HEK293 (cell line): Measurements from ENCODE around the gene PDLIM5.

Source experiments
- CTCF ChIA-PET: fragments of 350-600 bp; formaldehyde crosslinking; extraction: SDS; loops from one replicate; lab custom pipeline; 2021; ENCODE audit warnings: antibody characterized with exemption; lab: Yijun Ruan, JAX
- POLR2A ChIA-PET: fragments of 300-600 bp; formaldehyde crosslinking; extraction: SDS; loops from one replicate; lab custom pipeline; 2020; ENCODE audit warnings: antibody characterized with exemption, inconsistent platforms; lab: Yijun Ruan, JAX
- H3K27ac ChIP-seq: fragments of 200-500 bp; sonication (Bioruptor generic); 2 replicates; pipeline ENCODE4 v1.5.1; 2014; ENCODE audit warnings: low read depth, low read length, control low read depth, inconsistent platforms; ENCODE audit errors: extremely low read depth
- H3K36me3 ChIP-seq, 2 experiments: fragments of 200-500 bp in 1 of 2; sonication (Bioruptor generic) in 1 of 2; 1 replicate in 1 of 2; 2 replicates in 1 of 2; pipeline ENCODE4 v1.5.1; 2014 to 2017; ENCODE audit warnings: inconsistent platforms in 2 of 2, low read length in 2 of 2; ENCODE audit not compliant: control insufficient read depth in 2 of 2, insufficient read depth in 1 of 2
- H3K4me1 ChIP-seq: fragments of 200-500 bp; sonication (Bioruptor generic); 2 replicates; pipeline ENCODE4 v1.5.1; 2014; ENCODE audit warnings: mild to moderate bottlenecking, low read length, inconsistent platforms; ENCODE audit not compliant: control insufficient read depth, insufficient read depth
- H3K4me3 ChIP-seq: 2 replicates; pipeline ENCODE4 v1.5.1; 2011; ENCODE audit warnings: low read depth, mild to moderate bottlenecking, control low read depth, low read length, moderate library complexity
- H3K9me3 ChIP-seq: fragments of 200-500 bp; sonication (Bioruptor generic); 2 replicates; pipeline ENCODE4 v1.5.1; 2014; ENCODE audit warnings: low read depth, low read length, inconsistent platforms; ENCODE audit not compliant: control insufficient read depth, insufficient read depth
- KLF9 ChIP-seq: fragments of 450-650 bp; formaldehyde crosslinking; IDR thresholded peaks from 2 replicates; pipeline ENCODE4 v1.5.1; 2016; ENCODE audit warnings: missing biosample characterization, missing genetic modification characterization, low read depth
- MEIS1 ChIP-seq: sonication (generic); formaldehyde crosslinking; IDR thresholded peaks from 2 replicates; pipeline ENCODE4 v1.8.1; 2022; ENCODE audit warnings: missing genetic modification reagents, mild to moderate bottlenecking, borderline replicate concordance
- RBAK ChIP-seq: fragments of 450-650 bp; formaldehyde crosslinking; IDR thresholded peaks from 2 replicates; pipeline ENCODE4 v1.5.1; 2016; ENCODE audit warnings: missing biosample characterization, missing genetic modification characterization
- SETDB1 ChIP-seq: IDR thresholded peaks from one replicate; pipeline ENCODE4 v1.6.1; 2017; ENCODE audit warnings: mild to moderate bottlenecking, low read length, moderate library complexity, mixed read lengths; ENCODE audit not compliant: insufficient read length
- ZBTB20 ChIP-seq: fragments of 450-650 bp; formaldehyde crosslinking; IDR thresholded peaks from 2 replicates; pipeline ENCODE4 v1.5.1; 2016; ENCODE audit warnings: missing biosample characterization, missing genetic modification characterization
- ZBTB21 ChIP-seq: fragments of 450-650 bp; formaldehyde crosslinking; IDR thresholded peaks from 2 replicates; pipeline ENCODE4 v1.5.1; 2017; ENCODE audit warnings: missing biosample characterization, missing genetic modification characterization
- ZFP41 ChIP-seq: fragments of 450-650 bp; formaldehyde crosslinking; IDR thresholded peaks from 2 replicates; pipeline ENCODE4 v1.5.1; 2016; ENCODE audit warnings: missing biosample characterization, missing genetic modification characterization, borderline replicate concordance
- ZIC2 ChIP-seq: fragments of 450-650 bp; formaldehyde crosslinking; IDR thresholded peaks from 2 replicates; pipeline ENCODE4 v1.5.1; 2016; ENCODE audit warnings: missing biosample characterization, missing genetic modification characterization
- ZNF211 ChIP-seq: fragments of 450-650 bp; formaldehyde crosslinking; IDR thresholded peaks from 2 replicates; pipeline ENCODE4 v1.5.1; 2016; ENCODE audit warnings: low read depth, missing biosample characterization, missing genetic modification characterization
- ZNF221 ChIP-seq: fragments of 450-650 bp; formaldehyde crosslinking; IDR thresholded peaks from 2 replicates; pipeline ENCODE4 v1.5.1; 2017; ENCODE audit warnings: missing biosample characterization, missing genetic modification characterization, borderline replicate concordance
- ZNF26 ChIP-seq: fragments of 450-650 bp; formaldehyde crosslinking; IDR thresholded peaks from 2 replicates; pipeline ENCODE4 v1.5.1; 2016; ENCODE audit warnings: missing biosample characterization, missing genetic modification characterization
- ZNF302 ChIP-seq: fragments of 450-650 bp; formaldehyde crosslinking; IDR thresholded peaks from 2 replicates; pipeline ENCODE4 v1.5.1; 2016; ENCODE audit warnings: missing biosample characterization, missing genetic modification characterization, low read depth
- ZNF366 ChIP-seq: fragments of 450-650 bp; formaldehyde crosslinking; conservative IDR thresholded peaks from 2 replicates; pipeline ENCODE4 v1.5.1; 2016; ENCODE audit warnings: missing biosample characterization, missing genetic modification characterization
- ZNF510 ChIP-seq: fragments of 450-650 bp; formaldehyde crosslinking; IDR thresholded peaks from 2 replicates; pipeline ENCODE4 v1.5.1; 2018; ENCODE audit warnings: mild to moderate bottlenecking, missing genetic modification characterization, missing biosample characterization; ENCODE audit not compliant: insufficient replicate concordance
- ZNF518A ChIP-seq: fragments of 450-650 bp; formaldehyde crosslinking; conservative IDR thresholded peaks from 2 replicates; pipeline ENCODE4 v1.5.1; 2016; ENCODE audit warnings: low read depth, missing biosample characterization, missing genetic modification characterization
- ZNF544 ChIP-seq: fragments of 450-650 bp; formaldehyde crosslinking; IDR thresholded peaks from 2 replicates; pipeline ENCODE4 v1.5.0; 2017; ENCODE audit warnings: missing biosample characterization, missing genetic modification characterization
- ZNF555 ChIP-seq: fragments of 450-650 bp; formaldehyde crosslinking; conservative IDR thresholded peaks from 2 replicates; pipeline ENCODE4 v1.5.1; 2017; ENCODE audit warnings: missing biosample characterization, mild to moderate bottlenecking, missing genetic modification characterization, inconsistent platforms
- ZNF610 ChIP-seq: fragments of 450-650 bp; formaldehyde crosslinking; IDR thresholded peaks from 2 replicates; pipeline ENCODE4 v1.5.1; 2016; ENCODE audit warnings: missing biosample characterization, missing genetic modification characterization, borderline replicate concordance
- ZNF626 ChIP-seq: fragments of 450-650 bp; sonication (Bioruptor Pico); formaldehyde crosslinking; IDR thresholded peaks from 2 replicates; pipeline ENCODE4 v1.5.1; 2018; ENCODE audit warnings: missing biosample characterization, missing genetic modification characterization, inconsistent platforms
- ZNF645 ChIP-seq: fragments of 450-650 bp; formaldehyde crosslinking; IDR thresholded peaks from 2 replicates; pipeline ENCODE4; 2016; ENCODE audit warnings: missing biosample characterization, missing genetic modification characterization
- ZNF670 ChIP-seq: fragments of 450-650 bp; formaldehyde crosslinking; IDR thresholded peaks from 2 replicates; pipeline ENCODE4 v1.5.1; 2016; ENCODE audit warnings: missing biosample characterization, missing genetic modification characterization, low read depth
- ZNF677 ChIP-seq: fragments of 450-650 bp; IDR thresholded peaks from 2 replicates; pipeline ENCODE4 v1.5.0; 2018; ENCODE audit warnings: missing biosample characterization, mild to moderate bottlenecking, missing genetic modification characterization, moderate library complexity
- ZNF843 ChIP-seq: fragments of 450-650 bp; formaldehyde crosslinking; IDR thresholded peaks from 2 replicates; pipeline ENCODE4 v1.5.1; 2016; ENCODE audit warnings: missing biosample characterization, missing genetic modification characterization
- ZSCAN16 ChIP-seq: fragments of 450-650 bp; formaldehyde crosslinking; IDR thresholded peaks from 2 replicates; pipeline ENCODE4 v1.5.1; 2016; ENCODE audit warnings: missing biosample characterization, missing genetic modification characterization
- ZSCAN18 ChIP-seq: fragments of 450-650 bp; formaldehyde crosslinking; IDR thresholded peaks from 2 replicates; pipeline ENCODE4 v1.5.1; 2016; ENCODE audit warnings: missing biosample characterization, missing genetic modification characterization
- ZSCAN4 ChIP-seq: fragments of 450-650 bp; formaldehyde crosslinking; IDR thresholded peaks from 2 replicates; pipeline ENCODE4 v1.5.1; 2017; ENCODE audit warnings: missing biosample characterization, missing genetic modification characterization

PDLIM5 gene

GRCh38 chr4:94544811-94545210 lies 93.1 kb downstream of the PDLIM5 start (continued):
- TF ChIP-seq ZNF518A (tag by site-specific recombination), result no peak
- TF ChIP-seq ZFP41 (tag by site-specific recombination), result no peak
- no peak for TF ChIP-seq ZNF555
- TF ChIP-seq ZIC2 (tag by site-specific recombination), result no peak
- TF ChIP-seq, all 188 proteins: peak for 0

- Histone ChIP-seq H3K4me1 (no peaks in the 10 kb centered on the region), H3K27ac (no peak overlapping the region), H3K4me3 (no peak overlapping the region), H3K36me3 (no peaks in the 10 kb centered on the region), H3K9me3 (no peaks in the 10 kb centered on the region)
- TF ChIP-seq ZNF366 (tag by site-specific recombination) (no peak), ZNF843 (tag by site-specific recombination) (no peak), ZBTB21 (no peak), ZNF610 (tag by site-specific recombination) (no peak), ZNF221 (tag by site-specific recombination) (no peak), SETDB1 (no peak), ZBTB20 (no peak), ZNF302 (tag by site-specific recombination) (no peak), ZSCAN16 (tag by site-specific recombination) (no peak), ZSCAN4 (no peak), ZNF670 (tag by site-specific recombination) (no peak), RBAK (tag by site-specific recombination) (no peak), ZNF211 (tag by site-specific recombination) (no peak), ZNF645 (tag by site-specific recombination) (no peak)
- CTCF ChIA-PET, result no interaction called here
- POLR2A ChIA-PET, result no interaction called here
Measured at GRCh38 chr4:94545296-94545695, 93.6 kb downstream of the PDLIM5 start.

GRCh38 chr4:94546949-94547348 lies 95.2 kb downstream of the PDLIM5 start:
- Histone ChIP-seq H3K4me1 (no peaks in the 10 kb centered on the region), H3K36me3 (no peaks in the 10 kb centered on the region), H3K4me3 (no peak overlapping the region), H3K9me3 (no peaks in the 10 kb centered on the region), H3K27ac (no peak overlapping the region)
- ChIA-PET POLR2A (no interaction called here), CTCF (no interaction called here)
- TF ChIP-seq ZSCAN18 (tag by site-specific recombination) (no peak), KLF9 (no peak), ZNF677 (tag by site-specific recombination) (no peak), ZNF626 (tag by site-specific recombination) (no peak), ZNF510 (tag by site-specific recombination) (no peak), ZNF26 (tag by site-specific recombination) (no peak), ZNF544 (no peak), MEIS1 (CRISPR knock-in tag) (no peak)
